HepG2 (cell line): ENCODE measurements around the gene BRCA1. TPM values are rescaled to one million over a fixed set of nuclear protein-coding genes. Genes with fewer than 3 reads are reported as not detected.

Experiments
- EHMT2 ChIP-seq: fragments of 200-600 bp; sonication (generic); IDR thresholded peaks from 2 replicates; pipeline ENCODE4 v1.7.0; 2017; ENCODE audit warnings: antibody characterized with exemption, low read depth, low read length, borderline replicate concordance
- JUND ChIP-seq: sonication (generic); formaldehyde crosslinking; IDR thresholded peaks from 2 replicates; pipeline ENCODE4 v1.8.0; 2022; ENCODE audit warnings: mild to moderate bottlenecking, missing genetic modification reagents
- KLF9 ChIP-seq: IDR thresholded peaks from 2 replicates; pipeline ENCODE4 v1.6.1; 2016; ENCODE audit warnings: low read depth
- PHF20 ChIP-seq: sonication (generic); formaldehyde crosslinking; IDR thresholded peaks from 2 replicates; pipeline ENCODE4 v1.5.0; 2020; ENCODE audit warnings: mild to moderate bottlenecking, missing genetic modification reagents
- SOX5 ChIP-seq: IDR thresholded peaks from 2 replicates; pipeline ENCODE4 v1.6.1; 2016; ENCODE audit warnings: borderline replicate concordance
- STAG1 ChIP-seq: sonication (generic); formaldehyde crosslinking; IDR thresholded peaks from 2 replicates; pipeline ENCODE4 v1.4.0; 2020; ENCODE audit warnings: missing genetic modification reagents
- ZFP36 ChIP-seq: fragments of 150-350 bp; IDR thresholded peaks from 2 replicates; pipeline ENCODE4 v1.6.1; 2018; ENCODE audit warnings: borderline replicate concordance, low read length, low read depth; ENCODE audit not compliant: partially characterized antibody
- ZNF282 ChIP-seq: fragments of 450-650 bp; IDR thresholded peaks from 2 replicates; pipeline ENCODE4 v1.6.1; 2018; ENCODE audit not compliant: partially characterized antibody
- ZNF296 ChIP-seq: sonication (generic); formaldehyde crosslinking; conservative IDR thresholded peaks from 2 replicates; pipeline ENCODE4 v1.5.0; 2020; ENCODE audit warnings: mild to moderate bottlenecking, missing genetic modification reagents
- ZNF333 ChIP-seq: sonication (generic); formaldehyde crosslinking; IDR thresholded peaks from 2 replicates; pipeline ENCODE4 v1.4.0; 2020; ENCODE audit warnings: mild to moderate bottlenecking, missing genetic modification reagents, borderline replicate concordance
- ZNF619 ChIP-seq: sonication (generic); formaldehyde crosslinking; IDR thresholded peaks from 2 replicates; pipeline ENCODE4 v1.4.0; 2020; ENCODE audit warnings: mild to moderate bottlenecking, missing genetic modification reagents
- ZNF747 ChIP-seq: sonication (generic); formaldehyde crosslinking; IDR thresholded peaks from 2 replicates; pipeline ENCODE4 v1.8.1; 2023; ENCODE audit warnings: missing genetic modification reagents, mild to moderate bottlenecking, borderline replicate concordance
- ZNF772 ChIP-seq: sonication (generic); formaldehyde crosslinking; IDR thresholded peaks from 2 replicates; pipeline ENCODE4 v1.5.0; 2020; ENCODE audit warnings: mild to moderate bottlenecking, missing genetic modification reagents
- ZNF878 ChIP-seq: sonication (generic); formaldehyde crosslinking; IDR thresholded peaks from 2 replicates; pipeline ENCODE4 v1.8.1; 2023; ENCODE audit warnings: mild to moderate bottlenecking, missing genetic modification reagents, moderate library complexity
- polyA plus RNA-seq, 8 experiments: library from polyadenylated mRNA; depleted of rRNA in 3 of 8; stranded (reverse) in 7 of 8; unstranded in 1 of 8; fragments of >200 nt; fragmentation: Illumina TruSeq in 4 of 8; extraction: Trizol in 4 of 8; gene quantifications; 2 replicates each; pipeline versions ENCODE4 v1.2.1 to v1.2.3, GENCODE V29; 2011 to 2016; ENCODE audit warnings: low read depth in 4 of 8, missing spikeins in 1 of 8, mixed read lengths in 1 of 8; ENCODE audit not compliant: insufficient read depth in 1 of 8
- total RNA-seq, 5 experiments: library from RNA; depleted of rRNA; stranded (reverse); fragments of >200 nt; fragmentation: Illumina TruSeq; extraction: Trizol; gene quantifications; 2 replicates each; pipeline ENCODE4 v1.2.3, GENCODE V29; 2016; ENCODE audit warnings: low read depth in 1 of 5
- TF ChIP-seq, protein P1 (sequence below): sonication (generic); formaldehyde crosslinking; IDR thresholded peaks from 2 replicates; pipeline ENCODE4 v1.8.0; 2022; ENCODE audit warnings: missing genetic modification reagents, mild to moderate bottlenecking, borderline replicate concordance
- TF ChIP-seq, protein P2 (sequence below): sonication (generic); formaldehyde crosslinking; conservative IDR thresholded peaks from 2 replicates; pipeline ENCODE4 v1.4.0; 2020; ENCODE audit warnings: missing genetic modification reagents
- TF ChIP-seq, protein P3 (sequence below): sonication (generic); formaldehyde crosslinking; IDR thresholded peaks from 2 replicates; pipeline ENCODE4 v1.5.0; 2020; ENCODE audit warnings: missing genetic modification reagents, mild to moderate bottlenecking, borderline replicate concordance
- TF ChIP-seq, protein P4 (sequence below): sonication (generic); formaldehyde crosslinking; IDR thresholded peaks from 2 replicates; pipeline ENCODE4 v1.4.0; 2020; ENCODE audit warnings: missing genetic modification reagents
- TF ChIP-seq, protein P5 (sequence below): sonication (generic); formaldehyde crosslinking; IDR thresholded peaks from 2 replicates; pipeline ENCODE4 v1.4.0; 2020; ENCODE audit warnings: mild to moderate bottlenecking, missing genetic modification reagents

The BRCA1 gene
- total and polyA plus RNA-seq, 2 of the 13 experiments (the other 11 are each of a cell fraction or from before 2014, with no cell fraction given): 13.3 to 37.5 TPM

DNA sequence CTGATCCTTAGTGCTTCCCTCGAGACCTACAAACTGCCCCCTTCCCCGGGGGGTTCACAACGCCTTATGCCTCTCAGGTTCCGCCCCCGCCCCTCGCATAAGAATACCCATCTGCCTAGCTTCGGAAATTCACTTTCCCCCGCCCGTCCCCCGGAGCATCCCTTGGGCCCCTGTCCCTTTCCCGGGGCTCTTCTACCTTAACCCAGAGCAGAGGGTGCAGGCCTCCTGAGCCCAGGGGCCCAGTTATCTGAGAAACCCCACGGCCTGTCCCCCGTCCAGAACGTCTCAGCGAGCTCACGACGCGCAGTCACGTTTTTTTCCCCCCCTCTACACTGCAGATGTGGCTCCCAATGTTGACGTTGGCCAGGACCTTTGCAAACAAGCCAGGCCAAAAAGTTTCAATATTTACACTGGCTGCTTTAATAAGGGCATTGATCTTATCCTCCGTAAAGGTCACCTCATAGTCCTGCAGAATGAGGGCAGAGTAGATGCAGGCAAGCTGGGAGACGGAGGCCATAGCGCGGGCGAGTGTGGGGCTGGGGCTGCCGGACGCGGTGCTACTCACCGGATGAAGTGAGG, 44.5 kb upstream of the BRCA1 start (continued):
- no peak for TF ChIP-seq ZNF282
- TF ChIP-seq, protein P1, sequence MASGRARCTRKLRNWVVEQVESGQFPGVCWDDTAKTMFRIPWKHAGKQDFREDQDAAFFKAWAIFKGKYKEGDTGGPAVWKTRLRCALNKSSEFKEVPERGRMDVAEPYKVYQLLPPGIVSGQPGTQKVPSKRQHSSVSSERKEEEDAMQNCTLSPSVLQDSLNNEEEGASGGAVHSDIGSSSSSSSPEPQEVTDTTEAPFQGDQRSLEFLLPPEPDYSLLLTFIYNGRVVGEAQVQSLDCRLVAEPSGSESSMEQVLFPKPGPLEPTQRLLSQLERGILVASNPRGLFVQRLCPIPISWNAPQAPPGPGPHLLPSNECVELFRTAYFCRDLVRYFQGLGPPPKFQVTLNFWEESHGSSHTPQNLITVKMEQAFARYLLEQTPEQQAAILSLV (CRISPR knock-in tag): no peak
- TF ChIP-seq PHF20 (CRISPR knock-in tag): no peak; the same call in 1 of the 2 replicates
- TF ChIP-seq, protein P2, sequence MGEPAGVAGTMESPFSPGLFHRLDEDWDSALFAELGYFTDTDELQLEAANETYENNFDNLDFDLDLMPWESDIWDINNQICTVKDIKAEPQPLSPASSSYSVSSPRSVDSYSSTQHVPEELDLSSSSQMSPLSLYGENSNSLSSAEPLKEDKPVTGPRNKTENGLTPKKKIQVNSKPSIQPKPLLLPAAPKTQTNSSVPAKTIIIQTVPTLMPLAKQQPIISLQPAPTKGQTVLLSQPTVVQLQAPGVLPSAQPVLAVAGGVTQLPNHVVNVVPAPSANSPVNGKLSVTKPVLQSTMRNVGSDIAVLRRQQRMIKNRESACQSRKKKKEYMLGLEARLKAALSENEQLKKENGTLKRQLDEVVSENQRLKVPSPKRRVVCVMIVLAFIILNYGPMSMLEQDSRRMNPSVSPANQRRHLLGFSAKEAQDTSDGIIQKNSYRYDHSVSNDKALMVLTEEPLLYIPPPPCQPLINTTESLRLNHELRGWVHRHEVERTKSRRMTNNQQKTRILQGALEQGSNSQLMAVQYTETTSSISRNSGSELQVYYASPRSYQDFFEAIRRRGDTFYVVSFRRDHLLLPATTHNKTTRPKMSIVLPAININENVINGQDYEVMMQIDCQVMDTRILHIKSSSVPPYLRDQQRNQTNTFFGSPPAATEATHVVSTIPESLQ: 0 out of 2 replicates have a peak, but pooled peaks have one; percentile 4
- peak; percentile 47; the same call in 1 of the 2 replicates for TF ChIP-seq JUND
- no peak; the same call in 1 of the 2 replicates for TF ChIP-seq ZNF772 (CRISPR knock-in tag)
- TF ChIP-seq ZNF878 (CRISPR knock-in tag): peak; percentile 83; the same call in 1 of the 2 replicates
- TF ChIP-seq SOX5 (CRISPR knock-in tag): no peak
- peak; percentile 5 for TF ChIP-seq ZFP36
- TF ChIP-seq, protein P3, sequence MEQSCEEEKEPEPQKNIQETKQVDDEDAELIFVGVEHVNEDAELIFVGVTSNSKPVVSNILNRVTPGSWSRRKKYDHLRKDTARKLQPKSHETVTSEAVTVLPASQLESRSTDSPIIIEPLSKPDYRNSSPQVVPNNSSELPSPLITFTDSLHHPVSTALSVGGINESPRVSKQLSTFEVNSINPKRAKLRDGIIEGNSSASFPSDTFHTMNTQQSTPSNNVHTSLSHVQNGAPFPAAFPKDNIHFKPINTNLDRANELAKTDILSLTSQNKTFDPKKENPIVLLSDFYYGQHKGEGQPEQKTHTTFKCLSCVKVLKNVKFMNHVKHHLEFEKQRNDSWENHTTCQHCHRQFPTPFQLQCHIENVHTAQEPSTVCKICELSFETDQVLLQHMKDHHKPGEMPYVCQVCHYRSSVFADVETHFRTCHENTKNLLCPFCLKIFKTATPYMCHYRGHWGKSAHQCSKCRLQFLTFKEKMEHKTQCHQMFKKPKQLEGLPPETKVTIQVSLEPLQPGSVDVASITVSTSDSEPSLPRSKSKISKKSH (CRISPR knock-in tag): 0 out of 2 replicates have a peak, but pooled peaks have one; percentile 15
- no peak for TF ChIP-seq EHMT2
- TF ChIP-seq, protein P4, sequence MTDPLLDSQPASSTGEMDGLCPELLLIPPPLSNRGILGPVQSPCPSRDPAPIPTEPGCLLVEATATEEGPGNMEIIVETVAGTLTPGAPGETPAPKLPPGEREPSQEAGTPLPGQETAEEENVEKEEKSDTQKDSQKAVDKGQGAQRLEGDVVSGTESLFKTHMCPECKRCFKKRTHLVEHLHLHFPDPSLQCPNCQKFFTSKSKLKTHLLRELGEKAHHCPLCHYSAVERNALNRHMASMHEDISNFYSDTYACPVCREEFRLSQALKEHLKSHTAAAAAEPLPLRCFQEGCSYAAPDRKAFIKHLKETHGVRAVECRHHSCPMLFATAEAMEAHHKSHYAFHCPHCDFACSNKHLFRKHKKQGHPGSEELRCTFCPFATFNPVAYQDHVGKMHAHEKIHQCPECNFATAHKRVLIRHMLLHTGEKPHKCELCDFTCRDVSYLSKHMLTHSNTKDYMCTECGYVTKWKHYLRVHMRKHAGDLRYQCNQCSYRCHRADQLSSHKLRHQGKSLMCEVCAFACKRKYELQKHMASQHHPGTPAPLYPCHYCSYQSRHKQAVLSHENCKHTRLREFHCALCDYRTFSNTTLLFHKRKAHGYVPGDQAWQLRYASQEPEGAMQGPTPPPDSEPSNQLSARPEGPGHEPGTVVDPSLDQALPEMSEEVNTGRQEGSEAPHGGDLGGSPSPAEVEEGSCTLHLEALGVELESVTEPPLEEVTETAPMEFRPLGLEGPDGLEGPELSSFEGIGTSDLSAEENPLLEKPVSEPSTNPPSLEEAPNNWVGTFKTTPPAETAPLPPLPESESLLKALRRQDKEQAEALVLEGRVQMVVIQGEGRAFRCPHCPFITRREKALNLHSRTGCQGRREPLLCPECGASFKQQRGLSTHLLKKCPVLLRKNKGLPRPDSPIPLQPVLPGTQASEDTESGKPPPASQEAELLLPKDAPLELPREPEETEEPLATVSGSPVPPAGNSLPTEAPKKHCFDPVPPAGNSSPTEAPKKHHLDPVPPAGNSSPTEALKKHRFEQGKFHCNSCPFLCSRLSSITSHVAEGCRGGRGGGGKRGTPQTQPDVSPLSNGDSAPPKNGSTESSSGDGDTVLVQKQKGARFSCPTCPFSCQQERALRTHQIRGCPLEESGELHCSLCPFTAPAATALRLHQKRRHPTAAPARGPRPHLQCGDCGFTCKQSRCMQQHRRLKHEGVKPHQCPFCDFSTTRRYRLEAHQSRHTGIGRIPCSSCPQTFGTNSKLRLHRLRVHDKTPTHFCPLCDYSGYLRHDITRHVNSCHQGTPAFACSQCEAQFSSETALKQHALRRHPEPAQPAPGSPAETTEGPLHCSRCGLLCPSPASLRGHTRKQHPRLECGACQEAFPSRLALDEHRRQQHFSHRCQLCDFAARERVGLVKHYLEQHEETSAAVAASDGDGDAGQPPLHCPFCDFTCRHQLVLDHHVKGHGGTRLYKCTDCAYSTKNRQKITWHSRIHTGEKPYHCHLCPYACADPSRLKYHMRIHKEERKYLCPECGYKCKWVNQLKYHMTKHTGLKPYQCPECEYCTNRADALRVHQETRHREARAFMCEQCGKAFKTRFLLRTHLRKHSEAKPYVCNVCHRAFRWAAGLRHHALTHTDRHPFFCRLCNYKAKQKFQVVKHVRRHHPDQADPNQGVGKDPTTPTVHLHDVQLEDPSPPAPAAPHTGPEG (CRISPR knock-in tag): no peak
- TF ChIP-seq ZNF619: peak; percentile 33; the same call in 1 of the 2 replicates
- TF ChIP-seq ZNF296 (CRISPR knock-in tag): 0 out of 2 replicates have a peak, but pooled peaks have one; percentile 78
- 0 out of 2 replicates have a peak, but pooled peaks have one; percentile 19 for TF ChIP-seq ZNF747 (CRISPR knock-in tag)
- TF ChIP-seq, protein P5, sequence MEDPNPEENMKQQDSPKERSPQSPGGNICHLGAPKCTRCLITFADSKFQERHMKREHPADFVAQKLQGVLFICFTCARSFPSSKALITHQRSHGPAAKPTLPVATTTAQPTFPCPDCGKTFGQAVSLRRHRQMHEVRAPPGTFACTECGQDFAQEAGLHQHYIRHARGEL (CRISPR knock-in tag): no peak
- TF ChIP-seq ZNF333 (CRISPR knock-in tag): no peak
- TF ChIP-seq STAG1 (CRISPR knock-in tag): no peak; the same call in 1 of the 2 replicates
- no peak for TF ChIP-seq KLF9
